PFSK-1 (cell line): ENCODE results near the gene SYNDIG1.

Source experiments
- FOXP2 ChIP-seq: optimal IDR thresholded peaks from 2 replicates; pipeline ENCODE3; 2011; ENCODE audit warnings: borderline replicate concordance, control low read depth, inconsistent platforms; ENCODE audit not compliant: insufficient read depth; ENCODE audit errors: extremely low read length, extremely low read depth
- POLR2AphosphoS5 ChIP-seq: IDR thresholded peaks from 2 replicates; pipeline ENCODE4 v1.6.1; 2012; ENCODE audit warnings: low read depth, mild to moderate bottlenecking, control low read depth, low read length, moderate library complexity
- REST ChIP-seq, 2 experiments: IDR thresholded peaks; 2 replicates each; pipeline versions ENCODE4 v1.6.1 to v1.8.0; 2011 to 2012; ENCODE audit warnings: low read depth in 2 of 2, low read length in 2 of 2, control low read depth in 1 of 2, inconsistent platforms in 1 of 2, mild to moderate bottlenecking in 1 of 2, moderate library complexity in 1 of 2; ENCODE audit not compliant: insufficient read depth in 1 of 2
- SIN3A ChIP-seq: IDR thresholded peaks from 2 replicates; pipeline ENCODE4 v1.6.1; 2012; ENCODE audit warnings: mild to moderate bottlenecking, low read length, moderate library complexity, borderline replicate concordance; ENCODE audit not compliant: insufficient read depth
- TAF1 ChIP-seq: IDR thresholded peaks from 2 replicates; pipeline ENCODE4 v1.6.1; 2012; ENCODE audit warnings: low read length, control low read depth, borderline replicate concordance; ENCODE audit not compliant: insufficient read depth

Gene SYNDIG1

GRCh38 chr20:24656391-24656790 lies 187.0 kb downstream of the SYNDIG1 start:
- TF ChIP-seq TAF1: no peak
- TF ChIP-seq FOXP2: no peak
- no peak for TF ChIP-seq POLR2AphosphoS5
- no peak for TF ChIP-seq REST (IDR thresholded peaks at IDR 0.05; ENCODE audit: insufficient read depth in 1 of 2, low read depth in 2 of 2, low read length in 2 of 2)

DNA sequence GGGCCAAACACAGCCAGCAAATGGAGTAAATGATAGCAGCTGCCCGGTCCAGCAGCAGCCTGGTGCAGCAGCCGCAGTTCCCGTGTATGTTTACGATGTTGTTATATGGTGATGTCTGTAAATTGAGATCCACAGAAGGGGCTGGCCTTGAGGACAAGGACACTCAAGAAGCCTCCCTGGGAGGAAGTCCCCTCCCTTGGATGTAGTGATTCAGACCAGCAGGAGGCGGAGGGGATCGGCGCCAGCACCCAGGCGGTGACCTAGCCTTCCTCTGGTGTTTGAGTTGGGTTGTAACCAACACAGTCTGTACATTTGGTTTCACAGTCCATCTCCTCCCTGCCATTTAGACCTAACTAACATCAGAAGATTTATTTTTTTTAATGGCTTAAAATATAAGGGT lies 187.8 kb downstream of the SYNDIG1 start:
- TF ChIP-seq FOXP2: no peak
- TF ChIP-seq TAF1: no peak
- no peak for TF ChIP-seq SIN3A
- TF ChIP-seq REST (IDR thresholded peaks at IDR 0.05; ENCODE audit: insufficient read depth in 1 of 2, low read depth in 2 of 2, low read length in 2 of 2): no peak
- no peak for TF ChIP-seq POLR2AphosphoS5

GRCh38 chr20:24657878-24658620 lies 188.6 kb downstream of the SYNDIG1 start:
- no peak for TF ChIP-seq SIN3A
- no peak for TF ChIP-seq TAF1
- no peak for TF ChIP-seq POLR2AphosphoS5
- TF ChIP-seq REST (IDR thresholded peaks at IDR 0.05; ENCODE audit: insufficient read depth in 1 of 2, low read depth in 2 of 2, low read length in 2 of 2): no peak
- no peak for TF ChIP-seq FOXP2

- no peak for TF ChIP-seq TAF1
These were observed 189.7 kb downstream of the SYNDIG1 start for GRCh38 chr20:24658920-24659660.

- no peak for TF ChIP-seq SIN3A
- no peak for TF ChIP-seq POLR2AphosphoS5
- no peak for TF ChIP-seq REST (IDR thresholded peaks at IDR 0.05; ENCODE audit: insufficient read depth in 1 of 2, low read depth in 2 of 2, low read length in 2 of 2)
- no peak for TF ChIP-seq TAF1
- no peak for TF ChIP-seq FOXP2
These were observed 190.4 kb downstream of the SYNDIG1 start for GRCh38 chr20:24659835-24660234.
